Gastrocnemius medialis (tissue), 4 donors: Measurements from ENCODE around the gene MAGOHB.

Source experiments
- CTCF ChIP-seq, 5 experiments: fragments of 450-650 bp in 3 of 5; fragments of 200-600 bp in 2 of 5; sonication (generic) in 2 of 5; IDR thresholded peaks in 4 of 5; conservative IDR thresholded peaks in 1 of 5; 1 replicate in 4 of 5; 2 replicates in 1 of 5; pipeline ENCODE4 v1.5.1; 2016 to 2019; ENCODE audit warnings: antibody characterized with exemption in 5 of 5, mild to moderate bottlenecking in 3 of 5, moderate library complexity in 3 of 5
- POLR2A ChIP-seq, 2 donors: fragments of 450-650 bp; IDR thresholded peaks; one replicate each; pipeline ENCODE4 v1.6.1; 2017; ENCODE audit warnings: antibody characterized with exemption in 2 of 2, mild to moderate bottlenecking in 2 of 2, moderate library complexity in 2 of 2

DNA sequence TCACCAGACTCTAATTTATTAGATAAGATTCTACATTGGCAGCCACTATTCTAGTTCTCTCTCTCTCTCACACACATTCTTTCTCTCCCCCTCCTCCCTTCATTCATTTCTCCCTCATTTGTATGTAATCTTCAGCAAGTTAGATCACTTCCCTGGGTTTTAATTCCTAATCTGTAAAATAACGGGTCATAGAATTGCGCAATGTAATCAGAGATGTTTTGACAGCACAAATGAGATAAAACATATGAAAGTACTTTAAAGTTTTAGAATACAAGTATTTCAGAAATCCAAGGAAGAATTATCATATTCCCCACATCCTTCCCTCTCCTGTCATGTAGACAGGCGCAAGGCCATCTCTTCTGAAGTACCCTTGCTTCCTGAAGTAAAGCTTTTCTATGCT, 38.8 kb upstream of the MAGOHB start:
- TF ChIP-seq POLR2A (IDR thresholded peaks at IDR 0.05) (no peak), CTCF (IDR thresholded peaks at IDR 0.05 in 4 of 5, conservative IDR thresholded peaks at IDR 0.05 in 1 of 5) (no peak)
